SK-N-SH (cell line): ENCODE data around the gene POU3F1. TPM values are rescaled to one million over a fixed set of nuclear protein-coding genes. Genes with fewer than 3 reads are reported as not detected.

Experiments
- CTCF ChIA-PET: fragments of 300-600, 350-600 bp; formaldehyde crosslinking; extraction: SDS; loops from one replicate; lab custom pipeline; 2021; lab: Yijun Ruan, JAX
- POLR2A ChIA-PET: fragments of 350-600 bp; sonication (Branson Sonifier 250); formaldehyde crosslinking; extraction: SDS; loops from one replicate; lab custom pipeline; 2020; ENCODE audit warnings: antibody characterized with exemption, inconsistent platforms; lab: Yijun Ruan, JAX
- DNase-seq: peaks from one replicate; pipeline ENCODE4 v3.0.0; 2012
- H2AFZ ChIP-seq: fragments of 200-600 bp; sonication (generic); 2 replicates; pipeline ENCODE4 v1.8.1; 2016; ENCODE audit warnings: antibody characterized with exemption, mild to moderate bottlenecking, low read depth
- H3F3A ChIP-seq: fragments of 200-600 bp; sonication (generic); replicated peaks from 2 replicates; pipeline ENCODE3; 2016; ENCODE audit warnings: antibody characterized with exemption, mild to moderate bottlenecking; ENCODE audit not compliant: insufficient read depth
- H3K27ac ChIP-seq, 2 experiments: fragments of 200-500 bp in 1 of 2; fragments of 200-600 bp in 1 of 2; sonication (Bioruptor generic) in 1 of 2; sonication (generic), shearing (Covaris generic) in 1 of 2; 2 replicates each; pipeline versions ENCODE4 v1.5.1 to v1.6.1; 2014 to 2016; ENCODE audit warnings: low read depth in 2 of 2, inconsistent platforms in 1 of 2, low read length in 1 of 2, mild to moderate bottlenecking in 1 of 2, mixed read lengths in 1 of 2
- H3K27me3 ChIP-seq: fragments of 200-600 bp; sonication (generic), shearing (Covaris generic); 2 replicates; pipeline ENCODE4 v1.6.1; 2016; ENCODE audit warnings: mixed run types; ENCODE audit not compliant: insufficient read depth
- H3K36me3 ChIP-seq, 2 experiments: fragments of 200-500 bp in 1 of 2; fragments of 200-600 bp in 1 of 2; sonication (Bioruptor generic) in 1 of 2; sonication (generic) in 1 of 2; replicated peaks in 1 of 2; 2 replicates each; pipeline versions ENCODE3 to v1.5.1; 2014 to 2016; ENCODE audit warnings: low read length in 1 of 2, mild to moderate bottlenecking in 1 of 2; ENCODE audit not compliant: insufficient read depth in 2 of 2, control insufficient read depth in 1 of 2
- H3K4me1 ChIP-seq, 2 experiments: fragments of 200-500 bp in 1 of 2; fragments of 200-600 bp in 1 of 2; sonication (Bioruptor generic) in 1 of 2; sonication (generic), shearing (Covaris generic) in 1 of 2; 2 replicates each; pipeline versions ENCODE4 v1.5.1 to v1.6.1; 2014 to 2016; ENCODE audit warnings: low read depth in 1 of 2, low read length in 1 of 2, mixed run types in 1 of 2; ENCODE audit not compliant: insufficient read depth in 2 of 2, control insufficient read depth in 1 of 2
- H3K4me2 ChIP-seq: fragments of 200-600 bp; sonication (generic), shearing (Covaris generic); 2 replicates; pipeline ENCODE4 v1.6.1; 2017; ENCODE audit warnings: mixed run types
- H3K4me3 ChIP-seq, 2 experiments: fragments of 200-500 bp in 1 of 2; fragments of 200-600 bp in 1 of 2; sonication (Bioruptor generic) in 1 of 2; sonication (generic), shearing (Covaris generic) in 1 of 2; 2 replicates each; pipeline versions ENCODE4 v1.5.1 to v1.8.1; 2014 to 2016; ENCODE audit warnings: low read depth in 2 of 2, inconsistent platforms in 1 of 2, low read length in 1 of 2, mild to moderate bottlenecking in 1 of 2, mixed read lengths in 1 of 2, moderate library complexity in 1 of 2
- H3K79me2 ChIP-seq: fragments of 200-600 bp; sonication (generic); 2 replicates; pipeline ENCODE4 v1.8.1; 2017; ENCODE audit warnings: mild to moderate bottlenecking; ENCODE audit not compliant: insufficient read depth
- H3K9ac ChIP-seq: fragments of 200-600 bp; sonication (generic); 2 replicates; pipeline ENCODE4 v1.6.1; 2017; ENCODE audit warnings: mixed run types
- H3K9me2 ChIP-seq: fragments of 200-600 bp; sonication (generic); 2 replicates; pipeline ENCODE4 v1.6.1; 2017; ENCODE audit warnings: mixed run types
- H3K9me3 ChIP-seq: fragments of 200-600 bp; sonication (generic); 2 replicates; pipeline ENCODE4 v1.6.1; 2017; ENCODE audit warnings: mixed run types, mild to moderate bottlenecking, moderate library complexity
- H4K20me1 ChIP-seq: fragments of 200-600 bp; sonication (generic); 2 replicates; pipeline ENCODE4 v1.6.1; 2017; ENCODE audit warnings: mild to moderate bottlenecking, mixed run types; ENCODE audit not compliant: insufficient read depth
- WGBS: methylation state at CpG from one replicate; pipeline ENCODE4 v1.1.6; 2017; ENCODE audit warnings: low lambda C conversion rate; 5-methylcytosine and 5-hydroxymethylcytosine counted together
- polyA plus RNA-seq, 3 experiments: library from polyadenylated mRNA; depleted of rRNA; stranded (reverse); fragments of >200 nt; gene quantifications; 2 replicates each; pipeline ENCODE4 v1.2.3, GENCODE V29; 2012
- small RNA-seq, 7 experiments: library from RNA; depleted of rRNA; stranded (forward); fragments of <200 nt; gene quantifications; one replicate each; pipeline ENCODE3, GENCODE V24; 2012
- TF ChIP-seq, protein P1 (sequence below): IDR thresholded peaks from 2 replicates; pipeline ENCODE4 v1.4.0; 2012; ENCODE audit warnings: low read depth, borderline replicate concordance
- TF ChIP-seq, protein P2 (sequence below): IDR thresholded peaks from 2 replicates; pipeline ENCODE4; 2012
- TF ChIP-seq, protein P3 (sequence below): IDR thresholded peaks from 2 replicates; pipeline ENCODE4 v1.6.1; 2012; ENCODE audit warnings: mild to moderate bottlenecking, low read depth, low read length, moderate library complexity

Gene POU3F1
- polyA plus RNA-seq, 1 of the 3 experiments (the other 2 are of a cell fraction) = not detected

DNA sequence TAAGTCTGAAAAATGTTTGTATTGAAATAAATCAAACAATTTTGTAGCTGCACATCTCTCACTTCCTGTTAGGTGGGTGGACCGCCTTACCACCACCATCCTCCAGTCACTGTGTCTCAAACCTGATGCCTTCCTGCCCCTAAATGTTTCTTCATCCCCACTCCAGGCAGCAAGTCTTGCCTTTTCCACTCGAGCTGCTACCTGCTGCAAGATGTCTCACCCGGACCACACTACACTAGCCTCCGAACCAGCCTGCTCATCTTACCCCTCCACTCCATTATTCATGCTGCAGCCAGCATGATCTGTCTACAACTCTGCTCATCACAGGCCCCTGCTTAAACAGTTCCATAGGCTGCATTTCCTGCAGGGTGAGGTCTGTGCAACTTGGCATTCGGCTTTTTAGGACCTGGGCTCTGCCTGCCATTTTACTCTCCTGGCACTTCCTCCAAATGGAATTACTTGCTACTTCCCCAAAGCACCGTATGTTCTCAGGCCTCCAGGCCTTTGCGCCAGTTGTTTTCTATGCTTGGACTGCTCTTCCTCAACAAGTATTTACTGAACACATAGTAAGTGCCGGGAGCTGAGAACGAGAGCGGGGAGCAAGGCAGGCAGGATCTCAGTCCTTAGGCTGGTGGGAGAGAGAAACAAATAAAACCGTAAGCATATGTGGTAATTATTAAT lies 51.6 kb downstream of the POU3F1 start:
- peak overlapping the region in 1 of 2 experiments; percentile 84; a peak in 2 of 4 replicates for H3K27ac ChIP-seq
- no peaks in the 10 kb centered on the region for H4K20me1 ChIP-seq
- peaks cover 0 to 18% of the 10 kb centered on the region in 2 experiments for H3K36me3 ChIP-seq
- no peaks in the 10 kb centered on the region for H3K27me3 ChIP-seq
- H3F3A ChIP-seq = peaks cover 25% of the 10 kb centered on the region
- H3K4me3 ChIP-seq = no peak overlapping the region
- POLR2A ChIA-PET = interaction anchor here (0.6 kb wide), 1 partner anchor 18 kb away, joined by 3 read pairs; the partner anchor contains the start of gene UTP11
- TF ChIP-seq, protein P1, sequence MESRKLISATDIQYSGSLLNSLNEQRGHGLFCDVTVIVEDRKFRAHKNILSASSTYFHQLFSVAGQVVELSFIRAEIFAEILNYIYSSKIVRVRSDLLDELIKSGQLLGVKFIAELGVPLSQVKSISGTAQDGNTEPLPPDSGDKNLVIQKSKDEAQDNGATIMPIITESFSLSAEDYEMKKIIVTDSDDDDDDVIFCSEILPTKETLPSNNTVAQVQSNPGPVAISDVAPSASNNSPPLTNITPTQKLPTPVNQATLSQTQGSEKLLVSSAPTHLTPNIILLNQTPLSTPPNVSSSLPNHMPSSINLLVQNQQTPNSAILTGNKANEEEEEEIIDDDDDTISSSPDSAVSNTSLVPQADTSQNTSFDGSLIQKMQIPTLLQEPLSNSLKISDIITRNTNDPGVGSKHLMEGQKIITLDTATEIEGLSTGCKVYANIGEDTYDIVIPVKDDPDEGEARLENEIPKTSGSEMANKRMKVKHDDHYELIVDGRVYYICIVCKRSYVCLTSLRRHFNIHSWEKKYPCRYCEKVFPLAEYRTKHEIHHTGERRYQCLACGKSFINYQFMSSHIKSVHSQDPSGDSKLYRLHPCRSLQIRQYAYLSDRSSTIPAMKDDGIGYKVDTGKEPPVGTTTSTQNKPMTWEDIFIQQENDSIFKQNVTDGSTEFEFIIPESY = no peak
- TF ChIP-seq, protein P2, sequence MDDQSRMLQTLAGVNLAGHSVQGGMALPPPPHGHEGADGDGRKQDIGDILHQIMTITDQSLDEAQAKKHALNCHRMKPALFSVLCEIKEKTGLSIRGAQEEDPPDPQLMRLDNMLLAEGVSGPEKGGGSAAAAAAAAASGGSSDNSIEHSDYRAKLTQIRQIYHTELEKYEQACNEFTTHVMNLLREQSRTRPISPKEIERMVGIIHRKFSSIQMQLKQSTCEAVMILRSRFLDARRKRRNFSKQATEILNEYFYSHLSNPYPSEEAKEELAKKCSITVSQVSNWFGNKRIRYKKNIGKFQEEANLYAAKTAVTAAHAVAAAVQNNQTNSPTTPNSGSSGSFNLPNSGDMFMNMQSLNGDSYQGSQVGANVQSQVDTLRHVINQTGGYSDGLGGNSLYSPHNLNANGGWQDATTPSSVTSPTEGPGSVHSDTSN = no peak
- TF ChIP-seq, protein P3, sequence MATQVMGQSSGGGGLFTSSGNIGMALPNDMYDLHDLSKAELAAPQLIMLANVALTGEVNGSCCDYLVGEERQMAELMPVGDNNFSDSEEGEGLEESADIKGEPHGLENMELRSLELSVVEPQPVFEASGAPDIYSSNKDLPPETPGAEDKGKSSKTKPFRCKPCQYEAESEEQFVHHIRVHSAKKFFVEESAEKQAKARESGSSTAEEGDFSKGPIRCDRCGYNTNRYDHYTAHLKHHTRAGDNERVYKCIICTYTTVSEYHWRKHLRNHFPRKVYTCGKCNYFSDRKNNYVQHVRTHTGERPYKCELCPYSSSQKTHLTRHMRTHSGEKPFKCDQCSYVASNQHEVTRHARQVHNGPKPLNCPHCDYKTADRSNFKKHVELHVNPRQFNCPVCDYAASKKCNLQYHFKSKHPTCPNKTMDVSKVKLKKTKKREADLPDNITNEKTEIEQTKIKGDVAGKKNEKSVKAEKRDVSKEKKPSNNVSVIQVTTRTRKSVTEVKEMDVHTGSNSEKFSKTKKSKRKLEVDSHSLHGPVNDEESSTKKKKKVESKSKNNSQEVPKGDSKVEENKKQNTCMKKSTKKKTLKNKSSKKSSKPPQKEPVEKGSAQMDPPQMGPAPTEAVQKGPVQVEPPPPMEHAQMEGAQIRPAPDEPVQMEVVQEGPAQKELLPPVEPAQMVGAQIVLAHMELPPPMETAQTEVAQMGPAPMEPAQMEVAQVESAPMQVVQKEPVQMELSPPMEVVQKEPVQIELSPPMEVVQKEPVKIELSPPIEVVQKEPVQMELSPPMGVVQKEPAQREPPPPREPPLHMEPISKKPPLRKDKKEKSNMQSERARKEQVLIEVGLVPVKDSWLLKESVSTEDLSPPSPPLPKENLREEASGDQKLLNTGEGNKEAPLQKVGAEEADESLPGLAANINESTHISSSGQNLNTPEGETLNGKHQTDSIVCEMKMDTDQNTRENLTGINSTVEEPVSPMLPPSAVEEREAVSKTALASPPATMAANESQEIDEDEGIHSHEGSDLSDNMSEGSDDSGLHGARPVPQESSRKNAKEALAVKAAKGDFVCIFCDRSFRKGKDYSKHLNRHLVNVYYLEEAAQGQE = no peak
- H3K4me1 ChIP-seq = peaks cover 20 to 22% of the 10 kb centered on the region in 2 experiments
- H3K9ac ChIP-seq = no peak overlapping the region
- no peaks in the 10 kb centered on the region for H3K9me3 ChIP-seq
- H3K79me2 ChIP-seq = peaks cover 20% of the 10 kb centered on the region; the same call in 1 of the 2 replicates
- H2AFZ ChIP-seq = no peak overlapping the region
- 84% methylated on average over 11 of the region's 11 CpGs for WGBS
- CTCF ChIA-PET = interaction anchor here (1.6 to 1.8 kb wide), 2 partner anchors 24 to 840 kb away, joined by 5 to 6 read pairs; no protein-coding TSS in a partner anchor
- H3K4me2 ChIP-seq = no peak overlapping the region
- DNase-seq = no peak
- H3K9me2 ChIP-seq = no peaks in the 10 kb centered on the region

Small RNA genes within 50 kb of the gene (small RNA-seq; reads per million reads assigned to genes)
- gene MIR3659 = 0 to 1.6 (median 0) reads per million in 7 experiments

Other genes with a start within 250 kb of the POU3F1 start
- 63.2 and 75.3 TPM in 2 replicates for gene C1orf122, start 239.0 kb downstream of the POU3F1 start, polyA plus RNA-seq (2012; rRNA removed)
- gene YRDC, start 238.6 kb downstream of the POU3F1 start, polyA plus RNA-seq (2012; rRNA removed) = 34.2 and 46.1 TPM in 2 replicates
- 5.0 and 7.4 TPM in 2 replicates for gene MTF1, start 187.2 kb downstream of the POU3F1 start, polyA plus RNA-seq (2012; rRNA removed)
- 10.5 and 12.3 TPM in 2 replicates for gene INPP5B, start 99.7 kb downstream of the POU3F1 start, polyA plus RNA-seq (2012; rRNA removed)
- gene SF3A3, start 56.8 kb downstream of the POU3F1 start, polyA plus RNA-seq (2012; rRNA removed) = 35.3 and 41.5 TPM in 2 replicates
- gene FHL3, start 41.3 kb downstream of the POU3F1 start, polyA plus RNA-seq (2012; rRNA removed) = 4.2 and 6.8 TPM in 2 replicates
- gene UTP11, start 34.1 kb downstream of the POU3F1 start, polyA plus RNA-seq (2012; rRNA removed) = 26.8 and 27.3 TPM in 2 replicates